GM19099 (cell line): Measurements from ENCODE around the gene SLC5A2.

Experiments used
- POLR2A ChIP-seq: IDR thresholded peaks from 3 replicates; pipeline ENCODE4 v1.6.1; 2011; ENCODE audit warnings: low read depth; ENCODE audit not compliant: insufficient read length; ENCODE audit errors: extremely low read depth

SLC5A2 gene

GRCh38 chr16:31483081-31483480, at the start of gene SLC5A2:
SLC5A2 (plus strand) TSS chr16:31483123; CDS start chr16:31483137, 14 bp downstream.
- TF ChIP-seq POLR2A: no peak

- no peak for TF ChIP-seq POLR2A
Observed at GRCh38 chr16:31435341-31436220, 47.3 kb upstream of the SLC5A2 start.

GRCh38 chr16:31436221-31437045, 46.5 kb upstream of the SLC5A2 start:
- no peak for TF ChIP-seq POLR2A

GRCh38 chr16:31438414-31438813, 44.5 kb upstream of the SLC5A2 start:
- TF ChIP-seq POLR2A: no peak

- no peak for TF ChIP-seq POLR2A
Observed at GRCh38 chr16:31439519-31439918, 43.4 kb upstream of the SLC5A2 start.

- no peak for TF ChIP-seq POLR2A
Observed at GRCh38 chr16:31440516-31441184, 42.3 kb upstream of the SLC5A2 start.

- no peak for TF ChIP-seq POLR2A
Observed at GRCh38 chr16:31441956-31442355, 41.0 kb upstream of the SLC5A2 start.

- TF ChIP-seq POLR2A: peak; percentile 24
Observed at GRCh38 chr16:31451201-31451600, 31.7 kb upstream of the SLC5A2 start.

- TF ChIP-seq POLR2A: no peak
Observed at GRCh38 chr16:31451681-31452351, 31.1 kb upstream of the SLC5A2 start.

GRCh38 chr16:31452631-31453106, 30.3 kb upstream of the SLC5A2 start:
- no peak for TF ChIP-seq POLR2A

GRCh38 chr16:31453255-31454204, 29.4 kb upstream of the SLC5A2 start:
- TF ChIP-seq POLR2A: no peak

- no peak for TF ChIP-seq POLR2A
Observed at GRCh38 chr16:31455601-31456314, 27.2 kb upstream of the SLC5A2 start.

GRCh38 chr16:31456988-31457360, 25.9 kb upstream of the SLC5A2 start:
- TF ChIP-seq POLR2A: no peak
